ENCODE data around the gene DHTKD1.

DNA sequence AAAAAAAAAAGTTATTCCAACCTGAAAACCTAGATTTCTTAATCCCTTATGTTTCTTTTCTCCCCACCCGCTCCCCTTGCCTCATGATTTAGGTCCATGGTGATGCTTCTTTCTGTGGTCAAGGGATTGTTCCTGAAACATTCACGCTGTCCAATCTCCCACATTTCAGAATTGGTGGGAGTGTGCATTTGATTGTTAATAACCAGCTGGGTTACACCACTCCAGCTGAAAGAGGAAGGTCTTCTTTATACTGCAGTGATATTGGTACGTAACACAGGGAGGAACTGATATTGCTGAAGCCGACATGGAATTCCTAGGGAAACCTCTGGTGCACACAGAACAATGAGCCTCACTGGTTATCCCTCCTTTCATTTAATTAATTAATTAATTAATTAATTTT is 22.7 kb downstream of the DHTKD1 start:
- TF ChIP-seq, protein P1, sequence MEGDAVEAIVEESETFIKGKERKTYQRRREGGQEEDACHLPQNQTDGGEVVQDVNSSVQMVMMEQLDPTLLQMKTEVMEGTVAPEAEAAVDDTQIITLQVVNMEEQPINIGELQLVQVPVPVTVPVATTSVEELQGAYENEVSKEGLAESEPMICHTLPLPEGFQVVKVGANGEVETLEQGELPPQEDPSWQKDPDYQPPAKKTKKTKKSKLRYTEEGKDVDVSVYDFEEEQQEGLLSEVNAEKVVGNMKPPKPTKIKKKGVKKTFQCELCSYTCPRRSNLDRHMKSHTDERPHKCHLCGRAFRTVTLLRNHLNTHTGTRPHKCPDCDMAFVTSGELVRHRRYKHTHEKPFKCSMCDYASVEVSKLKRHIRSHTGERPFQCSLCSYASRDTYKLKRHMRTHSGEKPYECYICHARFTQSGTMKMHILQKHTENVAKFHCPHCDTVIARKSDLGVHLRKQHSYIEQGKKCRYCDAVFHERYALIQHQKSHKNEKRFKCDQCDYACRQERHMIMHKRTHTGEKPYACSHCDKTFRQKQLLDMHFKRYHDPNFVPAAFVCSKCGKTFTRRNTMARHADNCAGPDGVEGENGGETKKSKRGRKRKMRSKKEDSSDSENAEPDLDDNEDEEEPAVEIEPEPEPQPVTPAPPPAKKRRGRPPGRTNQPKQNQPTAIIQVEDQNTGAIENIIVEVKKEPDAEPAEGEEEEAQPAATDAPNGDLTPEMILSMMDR (IDR thresholded peaks at IDR 0.05) = no peak
- no peak for TF ChIP-seq POLR2A (IDR thresholded peaks at IDR 0.05)
